ENCODE results near the gene IFNA7.
"Not testable (repeated sequence)": the region's sequence is repeated elsewhere in the genome, so short reads cannot be mapped to it uniquely, and the experiment has no call there.

IFNA7 gene

GRCh38 chr9:21174671-21175070 lies 27.3 kb downstream of the IFNA7 start:
- no peak for DNase-seq (ENCODE audit: low spot score)

- no peak for DNase-seq (ENCODE audit: low spot score)
Observed at GRCh38 chr9:21172156-21172555, 29.8 kb downstream of the IFNA7 start.

- DNase-seq (ENCODE audit: low spot score): no peak
Observed at GRCh38 chr9:21171351-21171750, 30.7 kb downstream of the IFNA7 start.

GRCh38 chr9:21166560-21166959 lies 35.4 kb downstream of the IFNA7 start, which contains the start of gene IFNA21:
IFNA21 (minus strand) TSS chr9:21166660; CDS start chr9:21166612, 48 bp downstream.
- not testable (repeated sequence) for DNase-seq (ENCODE audit: low spot score)

- no peak for DNase-seq (ENCODE audit: low spot score)
Observed at GRCh38 chr9:21165516-21165915, 36.5 kb downstream of the IFNA7 start.

- peak; percentile 26 for DNase-seq (ENCODE audit: low spot score)
Observed at GRCh38 chr9:21160178-21160577, 41.8 kb downstream of the IFNA7 start.

- no peak for DNase-seq (ENCODE audit: low spot score)
Observed at GRCh38 chr9:21155501-21155900, 46.5 kb downstream of the IFNA7 start.

- peak; percentile 56 for DNase-seq (ENCODE audit: low spot score)
Observed at GRCh38 chr9:21154018-21154608, 47.9 kb downstream of the IFNA7 start.

GRCh38 chr9:21153336-21154017 lies 48.5 kb downstream of the IFNA7 start:
- no peak for DNase-seq (ENCODE audit: low spot score)
